Measurements from ENCODE around the gene TNS1. TPM values are rescaled to one million over a fixed set of nuclear protein-coding genes. Genes with fewer than 3 reads are reported as not detected.

TNS1 gene
- total RNA-seq, 1 experiment from 2014 or later = 6.2 TPM

- peaks cover 0 to 2% of the 10 kb centered on the region in 2 experiments; a peak in 1 of 4 replicates for H3K4me1 ChIP-seq (ENCODE audit: control insufficient read depth in 1 of 2, insufficient read depth in 2 of 2, low read length in 2 of 2)
- H3K9me2 ChIP-seq (ENCODE audit: insufficient read depth) = no peaks in the 10 kb centered on the region
- H3K9me3 ChIP-seq (ENCODE audit: control insufficient read depth in 1 of 2, insufficient read depth in 1 of 2, low read depth in 1 of 2, low read length in 2 of 2) = no peaks in the 10 kb centered on the region
- H3K9ac ChIP-seq (ENCODE audit: low read length) = no peak overlapping the region
- no peaks in the 10 kb centered on the region for H3K79me2 ChIP-seq (ENCODE audit: insufficient read depth, low read length)
- TF ChIP-seq ZNF274 (IDR thresholded peaks at IDR 0.05; ENCODE audit: low read depth, low read length) = no peak
- no peak for TF ChIP-seq TCF7L2 (IDR thresholded peaks at IDR 0.05; ENCODE audit: borderline replicate concordance, extremely low read depth, insufficient read depth, insufficient read length)
- no peak for TF ChIP-seq CBX3 (IDR thresholded peaks at IDR 0.05; ENCODE audit: low read depth)
- TF ChIP-seq SIN3A (IDR thresholded peaks at IDR 0.05; ENCODE audit: low read depth) = no peak
- no peak for TF ChIP-seq ATF3 (IDR thresholded peaks at IDR 0.05)
- TF ChIP-seq JUND (IDR thresholded peaks at IDR 0.05) = no peak
- no peak for TF ChIP-seq POLR2A (IDR thresholded peaks at IDR 0.05; ENCODE audit: borderline replicate concordance, extremely low read depth, insufficient read depth, insufficient read length)
- no peak for TF ChIP-seq FOSL1 (IDR thresholded peaks at IDR 0.05; ENCODE audit: low read depth)
- no peak for TF ChIP-seq CEBPB (IDR thresholded peaks at IDR 0.05; ENCODE audit: low read depth)
- TF ChIP-seq ELF1 (IDR thresholded peaks at IDR 0.05; ENCODE audit: borderline replicate concordance, low read depth) = no peak
- TF ChIP-seq REST (IDR thresholded peaks at IDR 0.05; ENCODE audit: low read depth) = no peak
- no peak for TF ChIP-seq YY1 (IDR thresholded peaks at IDR 0.05; ENCODE audit: extremely low read depth, insufficient replicate concordance, low read depth, low read length)
- no peak for TF ChIP-seq RAD21 (IDR thresholded peaks at IDR 0.05; ENCODE audit: low read depth)
- no peak for TF ChIP-seq ZFX (IDR thresholded peaks at IDR 0.05)
- no peak for TF ChIP-seq MAX (IDR thresholded peaks at IDR 0.05)
- no peak for TF ChIP-seq CTCF (IDR thresholded peaks at IDR 0.05 in 2 of 3, conservative IDR thresholded peaks at IDR 0.05 in 1 of 3; ENCODE audit: borderline replicate concordance in 1 of 3, insufficient read depth in 1 of 3, low read depth in 2 of 3, low read length in 2 of 3)
- no peak for TF ChIP-seq POLR2AphosphoS5 (IDR thresholded peaks at IDR 0.05; ENCODE audit: low read depth, low read length)
- TF ChIP-seq ZBTB33 (IDR thresholded peaks at IDR 0.05; ENCODE audit: extremely low read depth, insufficient replicate concordance, low read length) = no peak
- no peak for TF ChIP-seq EZH2 (IDR thresholded peaks at IDR 0.05)
- ChIA-PET POLR2A (no interaction called here), CTCF (no interaction called here), RAD21 (ENCODE audit: low non-redundant PET in 1 of 2, low total read pairs in 2 of 2, uncharacterized antibody in 2 of 2, unreplicated experiment in 2 of 2) (no interaction called here)
- intact Hi-C loops (cut with micrococcal nuclease) = no loop called here
- no peak overlapping the region for H3K4me3 ChIP-seq (replicated peaks in 1 of 2; ENCODE audit: low read depth in 1 of 2, low read length in 2 of 2)
- BruUV-seq (replicated peaks) = no TSS peak
- no peaks in the 10 kb centered on the region for H3K27me3 ChIP-seq (ENCODE audit: insufficient read depth, low read length)
- DNase-seq (ENCODE audit: low read depth, low spot score) (no peak), ATAC-seq (no peak)
- H3K4me2 ChIP-seq (ENCODE audit: low read length) = no peak overlapping the region
- H4K20me1 ChIP-seq (ENCODE audit: insufficient read depth) = no peaks in the 10 kb centered on the region
- no peak overlapping the region for H3K27ac ChIP-seq (ENCODE audit: low read depth, low read length)
- H2AFZ ChIP-seq (ENCODE audit: low read depth, low read length, poor library complexity, severe bottlenecking) = no peak overlapping the region
- H3K36me3 ChIP-seq (ENCODE audit: control insufficient read depth in 1 of 2, insufficient read depth in 2 of 2, low read length in 2 of 2) = no peaks in the 10 kb centered on the region
Measured at GRCh38 chr2:217959723-217960122, 43.1 kb downstream of the TNS1 start.

Data from HCT116 (cell line).